GM18520 (cell line): ENCODE measurements around the gene GAP43.
"Not testable (repeated sequence)": the region's sequence is repeated elsewhere in the genome, so short reads cannot be mapped to it uniquely, and the experiment has no call there.

Experiments used
- ATAC-seq: cut with Tn5 transposase; IDR thresholded peaks from one replicate; pipeline ENCODE4 v1.9.1; 2021; ENCODE audit not compliant: unreplicated experiment

Gene GAP43

DNA sequence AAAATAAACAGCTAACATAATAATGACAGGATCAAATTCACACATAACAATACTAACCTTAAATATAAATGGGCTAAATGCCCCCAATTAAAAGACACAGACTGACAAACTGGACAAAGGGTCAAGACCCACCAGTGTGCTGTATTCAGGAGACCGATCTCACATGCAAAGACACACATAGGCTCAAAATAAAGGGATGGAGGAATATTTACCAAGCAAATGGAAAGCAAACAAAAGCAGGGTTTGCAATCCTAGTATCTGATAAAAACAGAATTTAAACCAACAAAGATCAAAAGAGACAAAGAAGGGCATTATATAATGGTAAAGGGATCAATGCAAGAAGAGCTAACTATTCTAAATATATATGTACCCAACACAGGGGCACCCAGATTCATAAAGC lies 129.7 kb downstream of the GAP43 start:
- ATAC-seq: not testable (repeated sequence)

GRCh38 chr3:115758076-115758763 lies 134.9 kb downstream of the GAP43 start:
- no peak for ATAC-seq

DNA sequence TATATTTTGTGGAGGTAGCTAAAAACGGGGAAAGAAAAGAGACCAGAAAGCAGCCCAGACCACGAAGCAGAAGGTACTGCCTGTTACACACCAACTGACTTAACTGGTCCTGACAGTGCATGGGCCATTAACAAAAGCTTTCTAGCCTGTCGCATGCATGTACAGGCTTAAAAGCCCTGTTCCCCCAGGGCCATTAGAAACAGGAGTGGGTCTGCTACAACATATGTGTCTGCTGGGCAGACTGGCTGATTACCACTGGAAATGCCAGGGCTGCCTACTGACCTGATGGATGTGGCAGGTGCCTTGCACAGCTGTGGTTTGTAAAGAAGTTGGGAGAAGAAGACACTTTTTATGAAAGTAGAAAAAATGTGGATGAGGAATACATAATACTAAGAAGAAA lies 137.4 kb downstream of the GAP43 start:
- no peak for ATAC-seq

DNA sequence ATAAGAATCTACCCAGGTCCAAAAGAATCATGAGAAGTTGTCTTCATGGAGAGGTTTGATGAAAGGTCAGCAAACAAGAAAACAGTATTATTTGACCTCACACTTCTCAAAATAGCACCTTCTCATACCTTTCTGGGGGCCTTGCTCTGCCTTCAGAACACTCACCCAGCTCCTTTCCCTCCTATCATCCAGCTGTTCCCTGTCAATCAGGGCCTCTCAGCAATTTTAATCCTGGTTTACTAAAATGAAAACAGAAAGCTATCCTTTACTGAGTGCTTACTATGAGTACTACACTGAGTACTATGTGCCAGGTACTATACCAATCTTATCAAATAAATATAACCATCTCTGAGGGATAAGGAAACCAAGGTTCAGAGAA lies 138.6 kb downstream of the GAP43 start:
- ATAC-seq: no peak

- no peak for ATAC-seq
These were observed 143.5 kb downstream of the GAP43 start for GRCh38 chr3:115766587-115767482.

DNA sequence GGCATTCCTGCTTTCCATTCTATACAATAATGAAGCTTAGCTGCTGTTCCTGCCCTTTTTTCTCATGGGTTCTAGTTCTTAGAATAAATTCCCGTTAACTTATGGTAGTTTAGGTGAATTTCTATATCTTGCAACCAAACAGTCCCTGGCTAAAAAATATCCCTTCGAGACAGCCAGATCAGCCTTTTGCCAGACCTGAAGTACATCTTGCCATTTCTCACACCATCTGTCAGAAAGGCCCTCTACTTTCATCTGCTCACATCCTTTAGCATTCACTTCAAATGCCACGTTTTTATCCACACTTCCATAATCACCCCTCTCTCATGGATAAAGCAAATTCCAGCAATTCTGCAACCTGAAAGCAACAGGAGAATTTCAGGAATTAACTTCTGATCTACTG lies 145.4 kb downstream of the GAP43 start:
- no peak for ATAC-seq
